ENCODE data around the gene PDE6B.
A peak's percentile ranks its signal among the peaks of the same experiment; 100 is the strongest.
"Not testable (repeated sequence)": the region's sequence is repeated elsewhere in the genome, so short reads cannot be mapped to it uniquely, and the experiment has no call there.

Gene PDE6B

GRCh38 chr4:624705-625590, at the start of gene PDE6B:
PDE6B (plus strand) TSS chr4:625573; CDS start chr4:625627, 54 bp downstream.
- DNase-seq: no peak

- DNase-seq: no peak
These were observed 49.0 kb upstream of the PDE6B start, which contains the start of gene TMEM271 for GRCh38 chr4:576245-576821. TMEM271 (minus strand) TSS chr4:576295; CDS start chr4:576062, 233 bp downstream.

DNA sequence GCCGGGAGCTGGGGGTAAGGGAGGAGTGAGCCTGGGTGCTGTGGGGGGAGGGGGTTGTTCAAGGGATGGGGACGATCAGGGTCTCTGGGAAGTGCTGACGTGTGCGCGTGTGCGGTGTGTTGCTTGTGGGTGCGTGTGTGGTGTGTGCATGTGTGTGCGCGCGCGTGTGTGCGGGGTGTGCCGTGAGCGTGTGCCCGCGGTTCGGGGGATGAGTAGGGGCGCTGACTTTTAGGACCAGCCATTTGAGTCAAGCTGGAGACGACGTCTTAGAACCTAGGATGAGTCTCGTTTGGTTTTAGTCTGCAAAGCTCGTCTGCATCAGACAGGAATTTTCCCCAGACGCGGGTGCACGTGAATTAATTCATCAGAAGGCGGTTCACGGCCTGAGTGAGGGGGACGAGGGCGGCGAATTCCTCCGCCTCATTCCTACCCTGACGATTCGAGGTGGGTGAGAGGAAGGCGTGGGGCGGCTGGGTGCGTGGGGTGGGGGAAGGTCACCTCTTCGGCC, 48.3 kb upstream of the PDE6B start:
- DNase-seq: no peak

GRCh38 chr4:577499-578450, 47.6 kb upstream of the PDE6B start:
- no peak for DNase-seq

GRCh38 chr4:578451-579443, 46.6 kb upstream of the PDE6B start:
- DNase-seq: no peak

- no peak for DNase-seq
These were observed 45.7 kb upstream of the PDE6B start for GRCh38 chr4:579543-580175.

- DNase-seq: no peak
These were observed 44.2 kb upstream of the PDE6B start for GRCh38 chr4:581181-581580.

DNA sequence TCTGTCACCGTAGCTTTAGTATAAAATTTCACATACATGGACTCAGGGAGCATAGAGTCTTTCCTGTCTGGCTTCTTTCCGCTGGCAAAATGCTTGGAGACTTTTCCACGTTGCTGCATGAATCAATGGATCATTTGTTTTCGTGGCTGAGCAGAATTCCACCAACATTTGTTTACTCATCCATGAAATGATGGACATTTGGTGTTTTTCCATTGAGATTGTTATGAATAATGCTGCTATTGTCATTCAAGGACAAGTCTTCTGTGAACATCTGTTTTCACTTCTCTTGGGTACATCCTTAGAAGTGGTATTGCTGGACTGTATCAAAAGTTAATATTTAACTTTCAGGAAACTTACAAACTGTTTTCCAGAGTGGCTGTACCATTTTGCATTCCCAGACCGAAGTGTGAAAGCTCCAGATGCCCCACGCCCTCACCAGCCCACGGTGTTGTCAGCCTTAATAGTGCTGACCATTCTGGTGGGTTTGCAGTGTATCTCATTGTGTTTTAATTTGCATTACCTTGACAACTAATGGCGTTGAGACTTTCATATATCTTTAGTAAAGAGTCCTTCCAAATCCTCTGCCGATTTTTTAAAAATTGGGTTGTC, 43.5 kb upstream of the PDE6B start:
- DNase-seq: no peak

DNA sequence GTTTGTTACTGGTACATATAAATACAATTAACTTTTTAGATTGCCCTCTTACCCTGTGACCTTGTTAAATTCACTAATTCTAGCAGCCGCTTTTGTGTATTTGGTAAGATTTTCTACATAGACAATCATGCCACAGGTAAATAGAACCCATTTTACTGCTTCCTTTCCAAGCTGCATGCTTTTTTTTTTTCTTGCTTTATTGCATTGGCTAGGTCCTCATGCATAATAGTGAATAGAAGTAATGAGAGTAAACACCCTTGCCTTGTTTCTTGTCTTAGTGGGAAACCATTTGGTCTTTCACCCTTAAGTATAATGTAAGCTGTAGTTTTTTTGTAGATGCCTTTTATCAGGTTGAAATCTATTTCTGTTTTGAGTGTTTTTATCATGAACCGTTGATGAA, 41.6 kb upstream of the PDE6B start:
- DNase-seq: no peak

GRCh38 chr4:587671-588350, 37.6 kb upstream of the PDE6B start:
- no peak for DNase-seq

- no peak for DNase-seq
These were observed 37.0 kb upstream of the PDE6B start for GRCh38 chr4:588351-588849.

- no peak for DNase-seq
These were observed 36.0 kb upstream of the PDE6B start for GRCh38 chr4:589219-589963.

DNA sequence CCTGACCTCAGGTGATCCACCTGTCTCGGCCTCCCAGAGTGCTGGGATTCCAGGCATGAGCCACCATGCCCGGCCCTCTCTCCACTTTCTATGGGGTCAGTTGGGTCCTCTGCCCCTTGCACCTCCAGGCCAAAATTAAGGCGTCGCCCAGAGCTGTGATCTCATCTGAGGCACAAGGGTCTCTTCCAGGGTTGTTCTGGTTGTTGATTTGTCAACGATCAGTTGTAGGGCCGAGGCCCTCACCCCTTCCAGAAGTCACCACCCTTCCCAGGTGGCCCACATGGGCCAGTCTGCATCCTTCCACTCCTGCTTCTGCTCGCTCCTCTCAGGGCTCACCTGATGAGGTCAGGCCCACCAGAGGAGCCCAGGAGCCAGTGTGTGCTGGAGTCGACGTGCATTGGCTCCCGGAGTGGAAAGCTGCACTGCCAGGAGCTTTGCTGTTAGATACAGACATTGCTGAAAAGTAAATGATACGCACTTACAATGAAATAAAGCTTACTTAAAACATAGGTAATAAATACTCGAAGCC, 35.0 kb upstream of the PDE6B start:
- no peak for DNase-seq

GRCh38 chr4:592178-592577, 33.2 kb upstream of the PDE6B start:
- not testable (repeated sequence) for DNase-seq

- no peak for DNase-seq
These were observed 32.4 kb upstream of the PDE6B start for GRCh38 chr4:592825-593520.

DNA sequence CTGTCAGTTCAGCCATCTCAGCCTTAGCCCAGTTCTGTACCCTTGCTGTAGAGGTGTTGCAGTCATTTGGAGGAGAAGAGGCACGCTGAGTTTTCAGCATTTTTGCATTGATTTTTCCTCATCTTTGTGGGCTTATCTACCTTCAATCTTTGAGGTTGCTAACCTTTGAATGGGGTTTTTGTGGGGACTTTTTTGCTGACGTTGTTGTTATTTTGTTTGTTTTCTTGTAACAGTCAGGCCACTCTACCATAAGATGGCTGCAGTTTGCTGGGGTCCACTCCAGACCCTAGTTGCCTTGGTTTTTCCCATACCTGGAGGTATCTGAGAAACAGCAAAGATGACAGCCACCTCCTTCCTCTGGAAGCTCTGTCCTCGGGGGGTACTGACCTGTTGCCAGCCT, 26.4 kb upstream of the PDE6B start:
- no peak for DNase-seq

- DNase-seq: no peak
These were observed 25.2 kb upstream of the PDE6B start for GRCh38 chr4:600166-600565.

DNA sequence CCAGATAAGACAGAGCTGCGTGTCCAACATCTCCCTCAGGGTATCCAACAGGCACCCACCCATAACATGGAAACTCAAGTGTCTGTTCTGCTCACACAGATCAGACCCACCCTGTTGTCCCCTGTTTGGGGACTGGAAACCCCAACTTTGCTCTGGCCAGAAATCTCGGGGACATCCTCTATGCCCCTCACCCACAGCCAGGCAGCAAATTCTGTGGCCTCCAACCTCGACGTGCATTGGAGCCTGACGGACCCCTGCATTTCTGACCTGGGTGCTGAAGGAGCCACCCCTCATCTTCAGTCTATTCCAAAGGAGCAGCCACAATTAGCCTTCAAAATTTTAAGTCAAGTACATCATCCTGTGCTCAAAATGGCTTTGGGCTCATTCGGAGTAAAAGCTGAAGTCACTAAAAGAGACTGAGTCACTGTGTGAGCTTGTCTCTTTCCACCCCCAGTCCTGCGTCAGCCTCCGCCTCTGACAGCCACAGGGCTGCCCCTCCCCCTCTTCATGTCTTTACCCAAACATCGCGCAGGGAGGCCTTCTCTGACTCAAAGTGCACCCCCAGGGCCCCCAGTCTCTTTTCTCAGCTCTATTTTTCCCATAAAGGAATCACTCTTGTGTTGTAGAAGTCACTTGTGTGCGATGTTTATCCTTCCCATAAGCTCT, 24.4 kb upstream of the PDE6B start:
- peak; percentile 11 for DNase-seq

All from stimulated activated CD4-positive, alpha-beta T cell treated with anti-CD3 and anti-CD28 coated beads, Interleukin-12 subunit alpha, Interleukin-12 subunit beta, amount 100 ng/mL, for 4 hours (primary cell).